WTC11 (cell line): ENCODE measurements around the gene SMKR1. TPM values are rescaled to one million over a fixed set of nuclear protein-coding genes. Genes with fewer than 3 reads are reported as not detected.

Experiments used
- ATAC-seq: fragments of 200-7000 bp; cut with Tn5 transposase; 2 replicates; pipeline ENCODE4 v1.10.0; 2021; ENCODE audit warnings: mild to moderate bottlenecking, moderate library complexity
- CTCF ChIA-PET: fragments of 300-600 bp; sonication (Branson Sonifier 250); formaldehyde crosslinking; loops from one replicate; lab custom pipeline; 2021; ENCODE audit warnings: antibody characterized with exemption; lab: Charles Lee
- POLR2A ChIA-PET: fragments of 350-600 bp; sonication (Branson Sonifier 250); formaldehyde crosslinking; loops from one replicate; lab custom pipeline; 2021; ENCODE audit warnings: antibody characterized with exemption; lab: Charles Lee
- DNase-seq: peaks from one replicate; pipeline ENCODE4 v3.0.0; 2021; ENCODE audit warnings: low spot score
- H3K27ac Mint-ChIP-seq: 2 replicates; pipeline ENCODE4 v1.8.0; 2021; ENCODE audit warnings: mixed read lengths
- H3K27me3 Mint-ChIP-seq: 2 replicates; pipeline ENCODE4 v1.8.0; 2021; ENCODE audit warnings: low read depth, mild to moderate bottlenecking, moderate library complexity, mixed read lengths
- H3K36me3 Mint-ChIP-seq: 2 replicates; pipeline ENCODE4 v1.8.0; 2021; ENCODE audit warnings: mixed read lengths
- H3K4me1 Mint-ChIP-seq: 2 replicates; pipeline ENCODE4 v1.8.0; 2022; ENCODE audit warnings: mixed read lengths
- H3K4me3 Mint-ChIP-seq: 2 replicates; pipeline ENCODE4 v1.8.0; 2021; ENCODE audit warnings: mild to moderate bottlenecking, moderate library complexity, mixed read lengths
- H3K9me3 Mint-ChIP-seq: 2 replicates; pipeline ENCODE4 v1.8.0; 2021; ENCODE audit warnings: mixed read lengths
- CREB1 ChIP-seq: sonication (generic); formaldehyde crosslinking; IDR thresholded peaks from 2 replicates; pipeline ENCODE4 v1.8.0; 2023; ENCODE audit warnings: mild to moderate bottlenecking, missing genetic modification reagents
- GRHL2 ChIP-seq: fragments of 250-450 bp; sonication (Bioruptor Pico); IDR thresholded peaks from 2 replicates; pipeline ENCODE4 v1.8.0; 2022; ENCODE audit warnings: mild to moderate bottlenecking, moderate library complexity; ENCODE audit not compliant: insufficient replicate concordance, severe bottlenecking
- GTF2I ChIP-seq: fragments of 250-450 bp; sonication (Bioruptor Pico); conservative IDR thresholded peaks from 2 replicates; pipeline ENCODE4 v1.4.0; 2021; ENCODE audit warnings: mild to moderate bottlenecking
- HMGA2 ChIP-seq: fragments of 250-450 bp; sonication (Bioruptor Pico); IDR thresholded peaks from 2 replicates; pipeline ENCODE4 v1.4.0; 2021; ENCODE audit warnings: mild to moderate bottlenecking, moderate library complexity
- MLX ChIP-seq: sonication (generic); formaldehyde crosslinking; IDR thresholded peaks from 2 replicates; pipeline ENCODE4 v1.8.1; 2023; ENCODE audit warnings: mild to moderate bottlenecking, missing genetic modification reagents, moderate library complexity
- NFE2L1 ChIP-seq: sonication (generic); formaldehyde crosslinking; IDR thresholded peaks from 2 replicates; pipeline ENCODE4 v1.8.1; 2023; ENCODE audit warnings: missing genetic modification reagents
- NR2C2 ChIP-seq: sonication (generic); formaldehyde crosslinking; IDR thresholded peaks from 2 replicates; pipeline ENCODE4 v1.8.0; 2022; ENCODE audit warnings: mild to moderate bottlenecking, missing genetic modification reagents
- NR3C1 ChIP-seq: sonication (generic); formaldehyde crosslinking; conservative IDR thresholded peaks from 2 replicates; pipeline ENCODE4 v1.8.1; 2023; ENCODE audit warnings: low read depth, mild to moderate bottlenecking, missing genetic modification reagents
- PRRX2 ChIP-seq: fragments of 250-450 bp; sonication (Bioruptor Pico); IDR thresholded peaks from 2 replicates; pipeline ENCODE4 v1.8.0; 2021; ENCODE audit warnings: mild to moderate bottlenecking
- RORB ChIP-seq: fragments of 250-450 bp; sonication (Bioruptor Pico); IDR thresholded peaks from 2 replicates; pipeline ENCODE4 v1.9.0; 2021; ENCODE audit warnings: mild to moderate bottlenecking
- SMAD3 ChIP-seq: sonication (generic); formaldehyde crosslinking; IDR thresholded peaks from 2 replicates; pipeline ENCODE4 v1.8.0; 2022; ENCODE audit warnings: missing genetic modification reagents, mild to moderate bottlenecking, borderline replicate concordance
- SOX15 ChIP-seq: fragments of 250-450 bp; sonication (Bioruptor Pico); IDR thresholded peaks from 2 replicates; pipeline ENCODE4 v1.9.0; 2021; ENCODE audit warnings: mild to moderate bottlenecking
- TEAD1 ChIP-seq: sonication (generic); formaldehyde crosslinking; IDR thresholded peaks from 2 replicates; pipeline ENCODE4 v1.8.0; 2022; ENCODE audit warnings: mild to moderate bottlenecking, missing genetic modification reagents
- TEAD4 ChIP-seq: sonication (generic); formaldehyde crosslinking; IDR thresholded peaks from 2 replicates; pipeline ENCODE4 v1.8.0; 2022; ENCODE audit warnings: mild to moderate bottlenecking, missing genetic modification reagents
- TP53 ChIP-seq: sonication (generic); formaldehyde crosslinking; IDR thresholded peaks from 2 replicates; pipeline ENCODE4 v1.8.1; 2023; ENCODE audit warnings: mild to moderate bottlenecking, missing genetic modification reagents
- USF2 ChIP-seq: sonication (generic); formaldehyde crosslinking; IDR thresholded peaks from 2 replicates; pipeline ENCODE4 v1.8.1; 2023; ENCODE audit warnings: mild to moderate bottlenecking, missing genetic modification reagents, moderate library complexity
- ZMAT4 ChIP-seq: fragments of 250-450 bp; sonication (Bioruptor Pico); IDR thresholded peaks from 2 replicates; pipeline ENCODE4 v1.9.0; 2021; ENCODE audit warnings: mild to moderate bottlenecking
- ZNF138 ChIP-seq: sonication (generic); formaldehyde crosslinking; conservative IDR thresholded peaks from 2 replicates; pipeline ENCODE4 v1.8.1; 2022; ENCODE audit warnings: mild to moderate bottlenecking, moderate library complexity, missing genetic modification reagents
- ZNF219 ChIP-seq: sonication (generic); formaldehyde crosslinking; IDR thresholded peaks from 2 replicates; pipeline ENCODE4 v1.8.0; 2023; ENCODE audit warnings: missing genetic modification reagents, mild to moderate bottlenecking, borderline replicate concordance
- ZNF532 ChIP-seq: fragments of 250-450 bp; sonication (Bioruptor Pico); IDR thresholded peaks from 2 replicates; pipeline ENCODE4 v1.9.0; 2021; ENCODE audit warnings: mild to moderate bottlenecking, borderline replicate concordance
- ZNF671 ChIP-seq: fragments of 250-450 bp; sonication (Bioruptor Pico); IDR thresholded peaks from 2 replicates; pipeline ENCODE4 v1.8.0; 2021; ENCODE audit warnings: mild to moderate bottlenecking
- total RNA-seq: library from RNA; stranded (reverse); gene quantifications from 3 replicates; pipeline ENCODE4 v1.2.3, GENCODE V29; 2021
- TF ChIP-seq, protein P1 (sequence below): fragments of 250-450 bp; sonication (Bioruptor Pico); IDR thresholded peaks from 2 replicates; pipeline ENCODE4 v1.8.0; 2021; ENCODE audit warnings: mild to moderate bottlenecking
- TF ChIP-seq, protein P2 (sequence below): sonication (generic); formaldehyde crosslinking; IDR thresholded peaks from 2 replicates; pipeline ENCODE4 v1.8.0; 2022; ENCODE audit warnings: missing genetic modification reagents

SMKR1 gene
- total RNA-seq, 1 experiment from 2014 or later = 0.50 TPM

- no peak for ATAC-seq
- POLR2A ChIA-PET = no interaction called here
Observed at GRCh38 chr7:129512192-129512591, 9.9 kb downstream of the SMKR1 start.

GRCh38 chr7:129513546-129513945, 11.2 kb downstream of the SMKR1 start:
- CTCF ChIA-PET = no interaction called here
- H3K4me1 Mint-ChIP-seq = peaks cover 25% of the 10 kb centered on the region

More at GRCh38 chr7:129512192-129512591, 9.9 kb downstream of the SMKR1 start:
- Mint-ChIP-seq H3K4me1 (peaks cover 20% of the 10 kb centered on the region), H3K4me3 (no peak overlapping the region), H3K27ac (no peak overlapping the region), H3K9me3 (no peaks in the 10 kb centered on the region)
- no peak for TF ChIP-seq ZMAT4
- TF ChIP-seq, protein P1, sequence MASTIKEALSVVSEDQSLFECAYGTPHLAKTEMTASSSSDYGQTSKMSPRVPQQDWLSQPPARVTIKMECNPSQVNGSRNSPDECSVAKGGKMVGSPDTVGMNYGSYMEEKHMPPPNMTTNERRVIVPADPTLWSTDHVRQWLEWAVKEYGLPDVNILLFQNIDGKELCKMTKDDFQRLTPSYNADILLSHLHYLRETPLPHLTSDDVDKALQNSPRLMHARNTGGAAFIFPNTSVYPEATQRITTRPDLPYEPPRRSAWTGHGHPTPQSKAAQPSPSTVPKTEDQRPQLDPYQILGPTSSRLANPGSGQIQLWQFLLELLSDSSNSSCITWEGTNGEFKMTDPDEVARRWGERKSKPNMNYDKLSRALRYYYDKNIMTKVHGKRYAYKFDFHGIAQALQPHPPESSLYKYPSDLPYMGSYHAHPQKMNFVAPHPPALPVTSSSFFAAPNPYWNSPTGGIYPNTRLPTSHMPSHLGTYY (CRISPR knock-in tag) = no peak
- TF ChIP-seq ZNF138 (CRISPR knock-in tag) = no peak
- TF ChIP-seq, protein P2, sequence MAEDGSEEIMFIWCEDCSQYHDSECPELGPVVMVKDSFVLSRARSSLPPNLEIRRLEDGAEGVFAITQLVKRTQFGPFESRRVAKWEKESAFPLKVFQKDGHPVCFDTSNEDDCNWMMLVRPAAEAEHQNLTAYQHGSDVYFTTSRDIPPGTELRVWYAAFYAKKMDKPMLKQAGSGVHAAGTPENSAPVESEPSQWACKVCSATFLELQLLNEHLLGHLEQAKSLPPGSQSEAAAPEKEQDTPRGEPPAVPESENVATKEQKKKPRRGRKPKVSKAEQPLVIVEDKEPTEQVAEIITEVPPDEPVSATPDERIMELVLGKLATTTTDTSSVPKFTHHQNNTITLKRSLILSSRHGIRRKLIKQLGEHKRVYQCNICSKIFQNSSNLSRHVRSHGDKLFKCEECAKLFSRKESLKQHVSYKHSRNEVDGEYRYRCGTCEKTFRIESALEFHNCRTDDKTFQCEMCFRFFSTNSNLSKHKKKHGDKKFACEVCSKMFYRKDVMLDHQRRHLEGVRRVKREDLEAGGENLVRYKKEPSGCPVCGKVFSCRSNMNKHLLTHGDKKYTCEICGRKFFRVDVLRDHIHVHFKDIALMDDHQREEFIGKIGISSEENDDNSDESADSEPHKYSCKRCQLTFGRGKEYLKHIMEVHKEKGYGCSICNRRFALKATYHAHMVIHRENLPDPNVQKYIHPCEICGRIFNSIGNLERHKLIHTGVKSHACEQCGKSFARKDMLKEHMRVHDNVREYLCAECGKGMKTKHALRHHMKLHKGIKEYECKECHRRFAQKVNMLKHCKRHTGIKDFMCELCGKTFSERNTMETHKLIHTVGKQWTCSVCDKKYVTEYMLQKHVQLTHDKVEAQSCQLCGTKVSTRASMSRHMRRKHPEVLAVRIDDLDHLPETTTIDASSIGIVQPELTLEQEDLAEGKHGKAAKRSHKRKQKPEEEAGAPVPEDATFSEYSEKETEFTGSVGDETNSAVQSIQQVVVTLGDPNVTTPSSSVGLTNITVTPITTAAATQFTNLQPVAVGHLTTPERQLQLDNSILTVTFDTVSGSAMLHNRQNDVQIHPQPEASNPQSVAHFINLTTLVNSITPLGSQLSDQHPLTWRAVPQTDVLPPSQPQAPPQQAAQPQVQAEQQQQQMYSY (CRISPR knock-in tag) = no peak
- TF ChIP-seq RORB = no peak
- no peak for TF ChIP-seq CREB1
- TF ChIP-seq TEAD4 (CRISPR knock-in tag) = no peak
- no peak for TF ChIP-seq TEAD1
- TF ChIP-seq MLX = no peak
- TF ChIP-seq, all 79 proteins: peak for 0
- Mint-ChIP-seq H3K27me3 (no peaks in the 10 kb centered on the region), H3K36me3 (no peaks in the 10 kb centered on the region)
- DNase-seq = no peak
- CTCF ChIA-PET = no interaction called here

More at GRCh38 chr7:129513546-129513945, 11.2 kb downstream of the SMKR1 start:
- DNase-seq (no peak), ATAC-seq (no peak)
- peak overlapping the region; percentile 37; the same call in 1 of the 2 replicates for H3K27ac Mint-ChIP-seq
- H3K27me3 Mint-ChIP-seq = no peaks in the 10 kb centered on the region
- H3K36me3 Mint-ChIP-seq = no peaks in the 10 kb centered on the region
- no peak overlapping the region for H3K4me3 Mint-ChIP-seq
- no peaks in the 10 kb centered on the region for H3K9me3 Mint-ChIP-seq
- POLR2A ChIA-PET = interaction anchor here (0.5 to 1.0 kb wide), 2 partner anchors 77 to 808 kb away, joined by 3 to 6 read pairs; no protein-coding TSS in a partner anchor
- TF ChIP-seq RORB (no peak), ZNF671 (no peak), PRRX2 (no peak), NFE2L1 (no peak), SOX15 (CRISPR knock-in tag) (no peak), ZNF532 (CRISPR knock-in tag) (no peak), NR3C1 (CRISPR knock-in tag) (no peak), NR2C2 (CRISPR knock-in tag) (no peak), SMAD3 (CRISPR knock-in tag) (no peak), GTF2I (CRISPR knock-in tag) (no peak), ZNF219 (CRISPR knock-in tag) (no peak), TP53 (CRISPR knock-in tag) (no peak), HMGA2 (CRISPR knock-in tag) (no peak), USF2 (CRISPR knock-in tag) (no peak), GRHL2 (CRISPR knock-in tag) (no peak)
